Stimulated activated CD4-positive, alpha-beta T cell treated with anti-CD3 and anti-CD28 coated beads, TNF-alpha, amount 100 ng/mL, for 1 hour (primary cell): ENCODE measurements around the gene IDI2.
"Not testable (repeated sequence)": the region's sequence is repeated elsewhere in the genome, so short reads cannot be mapped to it uniquely, and the experiment has no call there.

Experiments
- DNase-seq, 3 donors: peaks; one replicate each; pipeline ENCODE4 v3.0.0-alpha.2; 2020; ENCODE audit warnings: low read depth in 3 of 3, low spot score in 1 of 3

The IDI2 gene

DNA sequence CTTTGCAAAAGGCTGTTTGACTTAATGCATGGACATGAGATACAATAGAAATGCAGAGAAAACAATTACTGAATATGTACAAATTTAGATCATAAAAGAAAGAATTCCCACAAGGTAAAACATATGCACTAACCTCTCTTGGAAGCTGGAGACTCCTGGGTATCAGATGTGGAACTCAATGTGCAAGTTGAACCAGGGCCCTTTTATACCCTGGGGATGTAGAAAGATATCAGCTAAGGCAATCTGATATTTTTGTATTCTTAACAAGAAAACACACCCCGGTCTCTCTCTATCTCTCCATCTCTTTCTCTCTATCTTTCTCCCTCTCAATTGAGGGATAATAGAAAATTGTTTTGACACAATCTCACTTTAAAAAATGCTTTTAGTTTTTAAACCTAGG, at the start of gene IDI2:
IDI2 (minus strand) TSS at position 177 of the 400 bp plus-strand sequence. CDS start 1,136 bp downstream, outside the sequence.
- no peak for DNase-seq

DNA sequence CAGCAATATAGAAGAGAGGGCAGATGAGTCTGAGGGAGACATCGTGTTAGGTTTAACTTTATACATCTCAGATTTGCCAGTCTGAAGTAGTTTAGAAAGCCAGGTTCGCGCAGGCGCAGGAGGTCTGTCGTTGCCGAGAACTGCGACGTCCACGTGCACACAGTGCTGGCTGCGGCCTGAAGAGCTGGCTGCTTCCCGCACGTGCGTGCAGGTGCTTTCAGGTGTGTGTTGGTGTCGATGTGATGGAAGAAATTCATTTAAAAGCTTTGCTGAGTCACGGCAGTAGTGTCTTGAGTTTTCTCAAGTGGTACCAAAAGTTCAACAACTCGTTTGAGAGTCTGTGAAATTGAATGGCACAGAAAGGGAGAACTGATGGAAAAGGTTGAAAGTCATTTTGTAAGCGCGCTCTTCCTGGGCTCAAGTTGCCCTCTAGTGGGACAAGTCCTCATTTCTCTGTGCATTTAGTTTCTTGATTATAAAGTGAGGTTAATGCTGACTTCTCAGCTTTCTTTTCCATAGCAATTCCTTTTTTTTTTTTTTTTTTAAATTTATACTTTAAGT, 49.2 kb upstream of the IDI2 start:
- DNase-seq: no peak

DNA sequence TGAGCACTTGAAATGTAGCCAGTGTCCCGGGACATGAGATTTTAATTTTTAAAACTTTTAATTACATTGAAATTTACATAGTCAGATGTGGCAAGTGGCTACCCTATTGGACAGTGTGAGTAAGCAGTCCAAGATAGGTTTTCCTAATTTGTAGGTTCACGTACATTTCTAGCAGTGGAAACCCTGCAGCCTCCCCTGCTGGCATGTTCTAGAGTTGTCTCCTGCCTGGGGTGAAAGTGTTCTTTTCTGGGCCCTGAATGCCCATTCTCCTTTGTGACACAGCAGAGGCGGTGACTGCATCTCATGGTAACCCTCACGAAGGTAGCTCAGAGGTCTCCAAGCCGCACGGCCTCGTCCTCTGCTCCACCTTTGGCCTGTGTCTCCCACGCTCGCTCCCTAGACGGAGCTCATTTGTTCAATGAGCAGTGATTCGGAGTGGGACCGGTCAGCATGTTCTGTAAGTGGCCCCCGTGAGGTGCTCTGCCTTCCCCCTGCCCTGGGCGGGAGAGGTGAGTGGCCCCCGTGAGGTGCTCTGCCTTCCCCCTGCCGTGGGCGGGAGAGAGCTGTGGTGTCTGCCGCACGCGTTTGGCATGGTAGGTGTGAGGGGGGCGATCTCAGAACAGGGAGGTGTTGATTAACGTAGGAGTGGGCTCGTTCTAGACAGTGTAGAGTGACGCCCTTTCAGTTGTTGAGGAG, 48.5 kb upstream of the IDI2 start:
- DNase-seq: no peak

DNA sequence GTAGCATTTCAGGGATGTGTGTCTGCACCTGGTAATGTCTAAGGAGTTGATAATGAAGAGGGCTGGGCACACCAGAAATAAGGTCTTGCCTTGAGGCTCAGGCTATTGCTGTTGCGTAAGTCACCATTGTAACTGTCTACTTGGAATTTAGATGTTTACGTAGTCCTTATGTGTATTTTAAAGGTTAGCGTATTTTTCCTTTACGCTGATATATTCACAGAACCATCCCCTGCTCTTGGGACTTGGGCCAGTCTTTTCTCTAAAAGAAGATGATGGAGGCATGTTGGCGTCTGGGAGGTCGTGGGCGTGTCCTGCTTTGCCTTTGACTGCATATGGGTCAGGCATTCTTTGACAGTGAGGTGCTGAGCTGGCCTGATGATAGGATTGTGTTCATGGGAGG, 45.3 kb upstream of the IDI2 start:
- no peak for DNase-seq

DNA sequence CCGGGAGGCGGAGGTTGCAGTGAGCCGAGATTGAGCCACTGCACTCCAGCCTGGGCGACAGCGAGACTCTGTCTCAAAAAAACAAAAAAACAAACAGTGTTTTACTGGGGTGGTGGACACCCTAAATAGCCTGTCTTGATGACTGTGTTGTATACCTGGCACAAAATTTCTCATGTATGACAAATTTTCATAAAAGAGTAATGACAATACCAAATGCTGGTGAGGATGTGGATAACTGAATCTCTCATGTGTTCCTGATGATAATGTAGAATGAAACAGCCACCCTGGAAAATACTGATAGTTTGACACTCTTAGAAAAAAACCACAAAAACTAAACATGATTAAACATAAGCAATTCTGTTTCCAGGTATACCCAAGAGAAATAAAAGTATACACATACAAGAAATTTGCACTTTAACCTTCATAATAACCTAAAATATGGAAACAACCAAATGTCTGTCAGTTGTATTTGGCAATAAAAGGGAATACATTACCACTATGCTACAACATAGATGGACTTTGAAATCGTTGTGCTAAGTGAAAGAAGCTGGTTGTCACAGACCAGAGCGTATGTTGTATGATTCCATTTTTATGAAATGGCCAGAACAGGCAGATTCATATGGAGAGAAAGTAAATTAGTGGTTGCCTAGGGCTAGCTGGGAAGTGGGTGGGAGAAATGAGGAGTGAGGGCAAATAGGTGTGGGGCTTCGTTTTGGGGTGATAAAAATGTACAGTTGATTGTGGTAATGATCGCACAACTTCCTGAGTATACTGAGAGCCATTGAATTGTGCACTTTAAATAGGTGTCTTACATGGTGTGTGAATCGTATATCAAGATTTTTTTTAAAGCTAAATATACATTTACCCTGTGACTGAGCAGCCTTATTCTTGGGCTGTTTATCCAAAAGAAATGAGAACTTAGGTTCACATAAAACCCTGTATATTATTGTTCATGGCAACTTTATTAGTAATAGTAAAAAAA, 43.0 kb upstream of the IDI2 start:
- no peak for DNase-seq

DNA sequence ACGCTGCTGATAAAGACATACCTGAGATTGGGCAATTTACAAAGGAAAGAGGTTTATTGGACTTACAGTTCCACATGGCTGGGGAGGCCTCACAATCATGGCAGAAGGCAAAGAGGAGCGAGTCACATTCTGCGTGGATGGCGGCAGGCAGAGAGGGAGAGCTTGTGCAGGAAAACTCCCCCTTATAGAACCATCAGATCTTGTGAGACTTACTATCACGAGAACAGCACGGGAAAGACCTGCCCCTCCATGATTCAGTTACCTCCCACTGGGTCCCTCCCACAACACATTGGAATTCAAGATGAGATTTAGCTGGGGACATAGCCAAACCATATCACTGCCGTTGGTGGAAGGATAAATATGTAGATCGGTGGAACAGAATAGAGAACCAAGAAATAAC, 41.1 kb upstream of the IDI2 start:
- DNase-seq: not testable (repeated sequence)

DNA sequence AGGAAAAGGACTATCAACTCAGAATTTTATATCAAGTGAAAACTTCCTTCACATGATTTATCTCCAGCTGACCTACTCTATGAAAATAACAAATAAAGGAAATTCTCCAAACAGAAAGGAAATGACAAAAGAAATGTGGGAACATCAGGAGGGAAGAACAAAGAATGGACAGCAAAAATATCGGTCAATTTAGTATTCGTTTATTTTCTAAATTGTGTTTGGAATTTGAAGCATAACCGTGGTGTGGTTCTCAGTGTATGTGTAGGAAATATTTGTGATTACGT, 39.2 kb upstream of the IDI2 start:
- no peak for DNase-seq

DNA sequence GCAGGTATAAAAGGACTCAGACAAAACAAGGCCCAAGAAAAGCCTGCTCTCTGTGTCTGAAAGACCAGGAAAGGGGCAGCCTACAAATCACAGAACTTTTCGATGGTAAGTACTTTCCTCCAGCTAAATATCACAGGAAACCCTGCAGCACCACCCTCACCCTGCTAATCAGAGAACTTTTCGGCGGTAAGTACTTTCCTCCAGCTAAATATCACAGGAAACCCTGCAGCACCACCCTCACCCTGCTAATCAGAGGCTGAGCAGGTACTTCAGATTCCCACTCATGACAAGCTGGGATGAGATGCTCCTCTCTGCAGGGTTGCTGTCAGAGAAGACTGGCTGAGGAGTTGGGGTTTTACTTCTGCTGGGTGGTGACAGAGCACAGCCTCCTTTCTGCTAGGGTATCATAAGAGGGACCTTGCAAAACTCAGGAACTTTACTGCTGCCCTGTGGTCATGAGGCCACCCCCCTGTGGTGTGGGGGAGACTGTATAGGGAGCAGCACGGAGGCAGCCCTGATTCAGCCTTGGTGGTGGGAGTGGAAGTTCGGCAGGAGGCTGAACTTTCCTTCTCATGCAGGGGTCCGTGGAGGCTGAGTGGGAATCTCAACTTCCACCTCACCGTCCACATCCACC, 37.7 kb upstream of the IDI2 start:
- DNase-seq: no peak

DNA sequence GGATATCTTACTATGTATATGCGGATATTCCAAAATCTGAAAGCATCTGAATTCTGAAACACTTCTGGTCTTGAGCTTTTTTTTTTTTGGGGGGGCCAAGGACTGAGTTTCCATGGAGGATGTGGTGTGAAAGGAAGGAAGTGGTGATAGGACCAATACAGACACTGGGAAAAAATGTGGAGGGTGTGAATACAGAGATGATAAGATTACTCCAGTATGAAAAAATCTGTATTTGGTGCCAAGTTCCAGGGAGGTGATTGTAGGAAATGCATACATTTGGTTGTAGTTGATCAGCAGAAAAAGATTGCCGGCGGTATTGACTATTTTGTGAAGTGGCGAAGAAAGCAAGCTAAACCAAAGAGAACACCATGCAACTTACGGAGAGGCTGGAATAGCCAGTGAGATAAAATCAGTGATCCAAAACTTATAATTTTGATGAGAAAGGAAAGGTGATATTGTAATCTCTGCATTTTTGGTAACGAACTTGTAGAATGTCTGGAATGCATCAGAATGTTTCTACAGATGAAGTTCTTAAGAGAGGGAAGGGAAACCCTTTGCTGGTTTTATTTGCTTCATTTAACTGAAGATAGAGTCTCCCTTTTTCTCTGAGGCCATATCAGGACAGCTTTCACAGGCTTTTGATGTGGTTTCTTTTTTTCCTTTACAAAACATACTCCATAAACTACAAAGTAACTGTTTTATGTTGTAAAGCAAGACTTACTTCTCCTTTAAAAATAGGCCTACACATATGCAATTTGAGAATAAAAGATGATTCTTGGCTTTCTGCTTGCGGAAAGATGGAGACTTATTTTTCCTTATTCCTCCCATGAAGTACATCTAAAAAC, 36.5 kb upstream of the IDI2 start:
- DNase-seq: no peak

DNA sequence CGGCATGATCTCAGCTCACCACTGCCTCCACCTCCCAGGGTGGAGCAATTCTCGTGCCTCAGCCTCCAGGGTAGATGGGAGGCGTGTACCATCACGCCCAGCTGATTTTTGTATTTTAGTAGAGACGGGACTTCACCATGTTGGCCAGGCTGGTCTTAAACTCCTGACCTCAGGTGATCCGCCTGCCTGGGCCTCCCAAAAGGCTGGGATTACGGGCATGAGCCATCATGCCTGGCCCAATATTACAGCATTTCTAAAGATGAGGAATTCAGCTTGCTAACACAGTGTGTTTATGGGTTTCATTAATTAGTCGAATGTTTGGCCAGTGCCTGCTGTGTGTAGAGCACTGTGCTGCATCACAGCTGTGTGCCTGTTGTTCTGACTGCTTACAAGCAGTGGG, 34.2 kb upstream of the IDI2 start:
- no peak for DNase-seq

DNA sequence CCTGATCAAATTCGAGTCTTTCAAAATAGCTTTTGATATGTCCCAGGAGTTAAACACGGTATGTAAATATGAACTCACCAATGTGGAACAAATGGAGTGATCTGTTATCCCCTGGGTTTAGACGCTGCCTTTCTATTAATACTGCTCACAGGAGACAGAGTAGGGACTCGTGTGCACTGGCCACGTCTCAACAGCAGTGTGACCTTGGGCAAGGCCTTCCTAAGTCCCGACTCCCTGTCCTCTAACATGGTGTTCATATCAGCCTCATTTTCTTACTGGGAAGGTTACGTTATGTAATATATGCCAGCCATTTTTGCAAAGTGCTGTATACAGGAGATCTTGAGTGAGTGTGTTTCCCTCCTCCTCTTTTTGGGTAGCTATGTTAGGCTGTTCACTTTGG, 32.4 kb upstream of the IDI2 start:
- no peak for DNase-seq

DNA sequence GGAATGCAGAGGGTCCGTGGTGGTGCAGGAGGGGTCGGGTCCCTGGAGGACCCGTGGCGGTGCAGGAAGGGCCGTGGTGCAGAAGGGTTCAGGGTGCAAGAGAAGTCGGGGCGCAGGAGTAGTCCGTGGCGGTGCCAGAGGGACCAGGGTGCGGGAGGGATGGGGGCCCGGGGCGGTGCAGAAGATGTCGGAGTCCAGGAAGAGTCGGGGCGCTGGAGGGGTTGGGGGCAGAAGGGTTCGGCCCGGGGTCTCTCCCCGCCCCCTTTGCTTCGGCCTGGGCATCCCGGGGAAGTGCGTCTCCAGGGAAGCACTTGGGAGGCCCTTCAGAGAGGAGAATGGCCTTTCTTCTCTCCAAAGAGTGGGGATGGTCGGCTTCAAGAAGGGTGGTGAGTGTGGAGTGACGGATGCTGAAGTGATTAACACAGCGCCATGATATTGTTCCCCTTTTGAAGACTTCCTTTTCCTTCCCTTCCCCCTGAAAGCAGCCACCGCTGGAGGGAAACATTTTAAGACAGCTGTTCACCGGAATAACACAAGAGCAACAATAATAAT, 31.5 kb upstream of the IDI2 start:
- no peak for DNase-seq

DNA sequence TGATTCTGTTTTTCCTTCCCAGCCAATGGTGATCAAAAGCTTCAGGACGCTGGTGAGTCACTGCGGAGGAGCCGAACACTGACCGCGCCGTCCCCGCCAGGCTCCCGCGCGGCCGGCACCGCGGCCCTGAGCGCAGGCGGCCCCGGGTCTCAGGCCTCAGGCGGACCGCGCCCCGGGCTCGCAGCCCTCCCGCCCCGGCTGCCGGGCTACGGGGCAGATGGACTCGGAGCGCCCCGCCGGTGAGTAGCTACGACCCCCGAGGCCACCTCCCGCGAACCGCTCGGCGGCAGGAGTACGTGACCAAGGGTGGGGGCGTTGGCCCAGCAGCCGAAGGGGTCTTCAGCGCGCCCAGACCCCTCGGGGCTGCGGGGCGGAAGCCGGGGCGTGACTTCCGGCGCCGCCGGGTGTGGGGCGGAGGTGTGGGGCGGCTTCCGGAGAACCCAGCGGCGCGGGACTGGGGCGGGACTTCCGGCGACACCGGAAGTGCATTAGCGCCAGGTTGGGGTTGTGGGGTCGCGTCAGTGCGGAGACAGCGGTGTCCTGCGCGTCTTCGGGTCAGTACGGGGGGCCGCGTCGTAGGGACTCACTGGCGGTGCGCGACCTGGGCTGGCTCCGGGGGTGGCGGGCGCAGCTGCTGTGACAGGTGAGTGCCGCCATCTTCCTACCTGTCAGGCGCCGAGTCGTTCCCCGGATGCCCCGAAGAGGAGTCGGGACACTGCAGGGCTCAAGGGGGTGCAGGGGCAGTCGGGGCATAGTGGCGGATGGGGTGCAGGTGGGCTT, 30.9 kb upstream of the IDI2 start, which contains the start of gene WDR37:
WDR37 (plus strand) TSS at position 60 of the 780 bp plus-strand sequence. CDS start 15,771 bp downstream, outside the sequence.
- DNase-seq: peak; percentile 60 to 89 (median 72)

DNA sequence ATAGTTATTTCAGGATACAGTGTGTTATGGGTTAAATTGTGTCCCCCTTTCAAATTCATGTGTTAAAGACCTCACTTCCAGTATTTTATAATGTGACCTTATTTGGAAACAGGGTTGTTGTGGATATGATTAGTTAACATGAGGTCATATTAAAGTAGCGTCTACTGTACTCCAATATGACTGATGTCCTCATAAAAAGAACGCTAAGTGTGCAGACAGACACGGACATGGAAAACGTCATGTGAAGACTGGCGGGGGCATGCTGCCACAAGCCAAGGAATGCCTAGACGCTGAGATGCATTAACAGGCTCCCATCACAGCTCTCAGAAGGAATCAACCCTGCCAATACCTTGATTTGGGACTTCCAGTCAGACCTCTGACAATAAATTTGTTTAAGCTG, 29.0 kb upstream of the IDI2 start:
- DNase-seq: no peak

DNA sequence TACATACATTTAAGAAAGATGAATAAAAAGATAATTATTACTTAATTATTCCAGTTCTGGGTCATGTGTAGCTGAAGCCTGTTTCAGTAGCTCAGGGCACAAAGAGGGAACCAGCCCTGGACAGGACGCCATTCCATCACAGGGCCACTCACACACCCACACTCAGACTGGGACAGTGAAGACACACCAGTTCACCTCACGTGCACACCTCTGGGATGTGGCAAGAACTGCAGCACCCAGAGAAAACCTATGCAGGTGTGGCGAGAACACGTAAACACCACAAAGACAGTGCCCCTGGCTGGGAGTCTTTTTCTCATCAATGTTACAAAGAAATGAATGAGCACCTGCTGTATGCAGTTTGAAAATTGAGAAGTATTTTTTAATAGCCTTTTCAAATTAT, 24.9 kb upstream of the IDI2 start:
- DNase-seq: no peak

DNA sequence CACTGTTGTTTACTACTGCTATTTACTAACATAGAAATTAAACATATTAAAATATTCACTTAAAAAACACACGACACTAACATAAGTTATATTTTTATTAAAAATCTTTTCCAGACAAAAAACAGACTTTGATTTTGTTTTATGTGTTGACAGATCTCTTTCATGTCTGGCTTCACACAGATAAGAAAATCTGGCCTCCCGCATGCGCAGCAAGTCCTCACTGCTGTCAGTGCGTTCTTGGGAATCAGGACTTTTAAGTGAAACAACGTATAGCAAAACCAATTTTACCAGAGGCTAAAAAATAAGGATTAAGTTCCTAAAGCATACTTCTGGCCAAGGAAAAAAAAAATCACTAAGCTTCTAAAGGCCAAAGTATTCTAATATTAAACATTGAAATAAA, 24.5 kb upstream of the IDI2 start:
- DNase-seq: no peak

DNA sequence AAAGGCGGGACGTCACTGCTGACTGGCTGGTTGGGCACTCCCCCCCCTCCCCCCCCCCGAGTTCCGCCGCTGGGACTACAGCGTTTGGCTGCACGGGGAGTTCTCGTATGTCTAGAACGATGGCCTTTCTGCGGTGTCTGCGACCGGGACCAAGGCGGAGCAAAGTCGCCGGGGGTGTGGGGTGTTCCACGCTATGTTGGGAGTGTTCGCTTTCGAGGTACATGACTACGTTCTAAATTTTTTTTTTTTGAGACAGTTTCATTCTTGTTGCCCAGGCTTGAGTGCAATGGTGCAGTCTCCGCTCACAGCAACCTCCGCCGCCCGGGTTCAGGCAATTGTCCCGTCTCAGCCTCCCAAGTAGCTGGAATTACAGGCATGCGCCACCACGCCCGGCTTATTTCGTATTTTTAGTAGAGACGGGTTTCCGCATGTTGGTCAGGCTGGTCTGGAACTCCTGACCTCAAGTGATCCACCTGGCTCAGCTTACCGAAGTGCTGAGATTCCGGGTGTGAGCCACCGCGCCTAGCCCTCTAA, 23.8 kb upstream of the IDI2 start:
- no peak for DNase-seq

DNA sequence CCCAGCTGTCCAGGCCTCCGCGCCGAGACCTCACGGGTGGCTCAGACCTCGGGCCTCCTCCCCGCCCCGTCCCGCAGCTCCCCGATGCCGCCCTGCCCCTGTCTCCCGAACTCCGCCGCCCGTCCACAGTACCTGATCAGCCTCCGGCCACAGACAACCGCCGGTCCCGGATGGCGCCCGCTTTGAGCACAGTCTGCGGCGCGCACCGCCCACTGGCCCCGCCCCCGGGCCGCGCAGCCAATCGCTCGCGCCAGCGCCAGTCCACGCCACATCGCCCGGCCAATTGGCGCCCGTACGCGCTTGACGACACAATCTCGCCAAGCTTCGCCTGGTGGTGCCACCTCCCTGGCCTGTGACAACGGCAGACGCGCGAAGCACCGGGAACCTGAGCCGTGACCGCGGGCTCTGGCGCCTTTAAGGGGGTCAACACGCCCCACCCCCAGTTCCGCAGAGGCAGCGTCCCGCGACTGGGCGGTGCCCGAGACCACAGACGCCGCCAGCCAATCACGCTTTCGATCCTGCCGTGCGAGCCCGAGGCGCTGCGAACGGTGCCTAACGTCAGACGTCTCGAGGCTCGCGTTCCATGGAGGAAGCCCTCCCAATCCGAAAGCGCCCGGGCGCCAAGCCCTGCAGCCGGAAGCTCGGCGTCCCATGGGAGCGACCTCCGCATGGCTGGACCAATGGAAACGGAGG, 23.2 kb upstream of the IDI2 start, which contains the start of gene IDI1:
IDI1 (minus strand) TSS at position 388 of the 693 bp plus-strand sequence; CDS start at position 272, 116 bp downstream.
- peak; percentile 87 to 92 (median 91) for DNase-seq

DNA sequence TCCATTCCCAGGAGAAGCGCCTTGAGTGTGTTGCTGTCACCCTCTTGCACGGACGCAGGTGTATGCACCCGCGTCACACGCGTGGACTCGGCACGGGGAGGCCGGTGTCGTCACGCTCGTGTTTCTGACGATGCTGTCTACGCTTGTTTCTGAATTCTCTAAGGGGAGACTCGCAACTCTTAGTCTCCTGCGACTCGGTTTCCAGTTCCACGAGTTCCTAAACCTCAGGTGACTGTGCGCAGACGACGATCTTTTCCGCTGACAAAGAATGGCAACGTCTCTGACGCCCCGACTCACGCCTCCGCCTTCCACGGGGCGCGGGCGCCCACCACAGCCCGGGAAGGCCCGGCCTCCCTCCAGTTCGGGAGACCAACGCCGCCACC, 22.7 kb upstream of the IDI2 start:
- peak in 1 of 3 donors; percentile 13 for DNase-seq
